Body of pancreas (tissue), 4 donors: Measurements from ENCODE around the gene EPHA4. TPM values are rescaled to one million over a fixed set of nuclear protein-coding genes. Genes with fewer than 3 reads are reported as not detected.

Experiments used
- ATAC-seq: fragments of 150-250 bp; one replicate; pipeline ENCODE4 v1.9.1; 2016
- DNase-seq, 4 donors: peaks; one replicate each; pipeline ENCODE4 v3.0.0-alpha.2; 2019
- H3K27ac ChIP-seq, 4 donors: fragments of 200-600 bp; sonication (generic); 1 replicate in 3 of 4; 2 replicates in 1 of 4; pipeline versions ENCODE4 v1.5.1 to v1.6.1; 2016 to 2019; ENCODE audit warnings: mild to moderate bottlenecking in 1 of 4, mixed read lengths in 1 of 4, moderate library complexity in 1 of 4
- H3K27me3 ChIP-seq, 2 donors: fragments of 200-600 bp; sonication (generic); one replicate each; pipeline ENCODE4 v1.6.0; 2016; ENCODE audit warnings: mild to moderate bottlenecking in 1 of 2
- H3K36me3 ChIP-seq, 2 donors: fragments of 200-600 bp; sonication (generic); replicated peaks in 1 of 2; 2 replicates each; pipeline ENCODE4 v1.5.1; 2016; ENCODE audit warnings: low read depth in 2 of 2; ENCODE audit not compliant: insufficient read depth in 1 of 2
- H3K4me1 ChIP-seq: fragments of 200-600 bp; sonication (generic); one replicate; pipeline ENCODE4 v1.6.0; 2016
- H3K4me3 ChIP-seq, 2 donors: fragments of 200-600 bp; sonication (generic); 1 replicate in 1 of 2; 2 replicates in 1 of 2; pipeline ENCODE4 v1.5.1; 2016 to 2019
- H3K9me3 ChIP-seq, 3 donors: fragments of 200-600 bp; sonication (generic); 1 replicate in 2 of 3; 2 replicates in 1 of 3; pipeline ENCODE4 v1.5.1; 2016
- POLR2A ChIP-seq, 3 donors: fragments of 450-650 bp; IDR thresholded peaks; one replicate each; pipeline ENCODE4 v1.6.1; 2016; ENCODE audit warnings: antibody characterized with exemption in 3 of 3, mild to moderate bottlenecking in 2 of 3
- WGBS, 2 donors: methylation state at CpG; one replicate each; pipeline ENCODE4 v1.1.5; 2017; 5-methylcytosine and 5-hydroxymethylcytosine counted together
- intact Hi-C: fragments of 100-400 bp; cut with DNase I; formaldehyde crosslinking; loops from one replicate; pipeline ENCODE4 v1.15.1; 2023
- total RNA-seq, 2 donors: library from RNA; depleted of rRNA; stranded (reverse); fragments of >200 nt; gene quantifications; one replicate each; pipeline ENCODE4 v1.1.0, GENCODE V29; 2016
- TF ChIP-seq, protein P1 (sequence below), 7 experiments: fragments of 450-650 bp in 4 of 7; fragments of 200-600 bp in 3 of 7; sonication (generic) in 3 of 7; IDR thresholded peaks; one replicate each; pipeline ENCODE4 v1.5.1; 2016 to 2019; ENCODE audit warnings: antibody characterized with exemption in 7 of 7

EPHA4 gene
- total RNA-seq, 2 donors from 2014 or later = 4.0 to 5.2 TPM

- TF ChIP-seq, protein P1, sequence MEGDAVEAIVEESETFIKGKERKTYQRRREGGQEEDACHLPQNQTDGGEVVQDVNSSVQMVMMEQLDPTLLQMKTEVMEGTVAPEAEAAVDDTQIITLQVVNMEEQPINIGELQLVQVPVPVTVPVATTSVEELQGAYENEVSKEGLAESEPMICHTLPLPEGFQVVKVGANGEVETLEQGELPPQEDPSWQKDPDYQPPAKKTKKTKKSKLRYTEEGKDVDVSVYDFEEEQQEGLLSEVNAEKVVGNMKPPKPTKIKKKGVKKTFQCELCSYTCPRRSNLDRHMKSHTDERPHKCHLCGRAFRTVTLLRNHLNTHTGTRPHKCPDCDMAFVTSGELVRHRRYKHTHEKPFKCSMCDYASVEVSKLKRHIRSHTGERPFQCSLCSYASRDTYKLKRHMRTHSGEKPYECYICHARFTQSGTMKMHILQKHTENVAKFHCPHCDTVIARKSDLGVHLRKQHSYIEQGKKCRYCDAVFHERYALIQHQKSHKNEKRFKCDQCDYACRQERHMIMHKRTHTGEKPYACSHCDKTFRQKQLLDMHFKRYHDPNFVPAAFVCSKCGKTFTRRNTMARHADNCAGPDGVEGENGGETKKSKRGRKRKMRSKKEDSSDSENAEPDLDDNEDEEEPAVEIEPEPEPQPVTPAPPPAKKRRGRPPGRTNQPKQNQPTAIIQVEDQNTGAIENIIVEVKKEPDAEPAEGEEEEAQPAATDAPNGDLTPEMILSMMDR (IDR thresholded peaks at IDR 0.05) = no peak
- TF ChIP-seq POLR2A (IDR thresholded peaks at IDR 0.05) = no peak
- DNase-seq (no peak), ATAC-seq (no peak)
- Histone ChIP-seq H3K4me1 (no peaks in the 10 kb centered on the region), H3K9me3 (no peaks in the 10 kb centered on the region), H3K27ac (no peak overlapping the region), H3K27me3 (no peaks in the 10 kb centered on the region), H3K36me3 (no peaks in the 10 kb centered on the region), H3K4me3 (no peak overlapping the region)
- WGBS, 2 donors = 69% methylated on average over 2 of the region's 2 CpGs
- intact Hi-C loops = no loop called here
Observed at GRCh38 chr2:221464971-221465370, 107.1 kb downstream of the EPHA4 start.

GRCh38 chr2:221463241-221463896 lies 108.7 kb downstream of the EPHA4 start:
- no peak for ATAC-seq
- TF ChIP-seq POLR2A (IDR thresholded peaks at IDR 0.05) = no peak
- TF ChIP-seq, protein P1 (IDR thresholded peaks at IDR 0.05) = no peak
- DNase-seq = no peak
- Histone ChIP-seq H3K27me3 (no peaks in the 10 kb centered on the region), H3K4me1 (no peaks in the 10 kb centered on the region), H3K9me3 (no peaks in the 10 kb centered on the region), H3K27ac (no peak overlapping the region), H3K4me3 (no peak overlapping the region), H3K36me3 (no peaks in the 10 kb centered on the region)
- intact Hi-C loops = no loop called here
- WGBS, 2 donors = 58 to 62% methylated on average over 3 of the region's 3 CpGs

GRCh38 chr2:221461901-221462300 lies 110.2 kb downstream of the EPHA4 start:
- DNase-seq = no peak
- intact Hi-C loops = no loop called here
- no peak for ATAC-seq
- H3K4me1 ChIP-seq = no peaks in the 10 kb centered on the region
- no peaks in the 10 kb centered on the region for H3K9me3 ChIP-seq
- H3K27ac ChIP-seq = no peak overlapping the region
- H3K36me3 ChIP-seq = no peaks in the 10 kb centered on the region
- WGBS, 2 donors = 66 to 81% methylated on average over 1 of the region's 1 CpG
- no peaks in the 10 kb centered on the region for H3K27me3 ChIP-seq
- no peak for TF ChIP-seq POLR2A (IDR thresholded peaks at IDR 0.05)
- TF ChIP-seq, protein P1 (IDR thresholded peaks at IDR 0.05) = no peak
- no peak overlapping the region for H3K4me3 ChIP-seq

- no peaks in the 10 kb centered on the region for H3K9me3 ChIP-seq
- no peak for ATAC-seq
- WGBS, 2 donors = 75 to 76% methylated on average over 2 of the region's 2 CpGs
- DNase-seq = no peak
- H3K36me3 ChIP-seq = no peaks in the 10 kb centered on the region
- TF ChIP-seq, protein P1 (IDR thresholded peaks at IDR 0.05) = no peak
- no peak for TF ChIP-seq POLR2A (IDR thresholded peaks at IDR 0.05)
- no peak overlapping the region for H3K27ac ChIP-seq
- H3K4me1 ChIP-seq = no peaks in the 10 kb centered on the region
- H3K4me3 ChIP-seq = no peak overlapping the region
- H3K27me3 ChIP-seq = no peaks in the 10 kb centered on the region
- intact Hi-C loops = no loop called here
Observed at GRCh38 chr2:221460136-221460535, 112.0 kb downstream of the EPHA4 start.

DNA sequence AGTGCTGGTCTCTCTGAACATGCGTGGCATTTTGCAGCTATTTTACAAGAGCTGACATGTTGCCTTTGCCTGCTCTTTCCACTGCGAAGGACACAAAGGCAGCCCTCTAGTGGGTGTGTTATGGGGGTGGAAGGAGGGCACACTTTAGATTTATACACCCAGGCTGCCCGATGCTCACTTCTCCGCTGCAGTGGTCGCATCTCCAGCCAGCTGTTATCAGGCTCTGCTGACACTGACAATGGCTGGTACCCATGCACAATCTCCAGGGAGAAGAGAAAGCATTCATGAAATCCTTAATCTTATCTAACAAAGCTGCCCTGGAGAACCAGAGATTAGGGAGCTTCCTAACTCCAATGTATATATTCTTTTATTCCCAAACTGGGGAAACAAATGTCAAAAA lies 113.5 kb downstream of the EPHA4 start:
- DNase-seq (no peak), ATAC-seq (no peak)
- Histone ChIP-seq H3K4me3 (no peak overlapping the region), H3K27me3 (no peaks in the 10 kb centered on the region), H3K36me3 (no peaks in the 10 kb centered on the region), H3K27ac (no peak overlapping the region), H3K4me1 (no peaks in the 10 kb centered on the region), H3K9me3 (no peaks in the 10 kb centered on the region)
- 73 to 76% methylated on average over 5 of the region's 5 CpGs for WGBS, 2 donors
- TF ChIP-seq, protein P1 (IDR thresholded peaks at IDR 0.05) = no peak
- TF ChIP-seq POLR2A (IDR thresholded peaks at IDR 0.05) = no peak
- intact Hi-C loops = no loop called here
